HG02885 (cell line): ENCODE results near the gene GALR2.
A peak's percentile ranks its signal among the peaks of the same experiment; 100 is the strongest.
"Not testable (repeated sequence)": the region's sequence is repeated elsewhere in the genome, so short reads cannot be mapped to it uniquely, and the experiment has no call there.

Experiments used
- ATAC-seq: cut with Tn5 transposase; IDR thresholded peaks from one replicate; pipeline ENCODE4 v1.9.1; 2021; ENCODE audit warnings: mild to moderate bottlenecking; ENCODE audit not compliant: unreplicated experiment, poor library complexity

Gene GALR2

GRCh38 chr17:76049836-76050537 is 24.6 kb upstream of the GALR2 start:
- no peak for ATAC-seq

DNA sequence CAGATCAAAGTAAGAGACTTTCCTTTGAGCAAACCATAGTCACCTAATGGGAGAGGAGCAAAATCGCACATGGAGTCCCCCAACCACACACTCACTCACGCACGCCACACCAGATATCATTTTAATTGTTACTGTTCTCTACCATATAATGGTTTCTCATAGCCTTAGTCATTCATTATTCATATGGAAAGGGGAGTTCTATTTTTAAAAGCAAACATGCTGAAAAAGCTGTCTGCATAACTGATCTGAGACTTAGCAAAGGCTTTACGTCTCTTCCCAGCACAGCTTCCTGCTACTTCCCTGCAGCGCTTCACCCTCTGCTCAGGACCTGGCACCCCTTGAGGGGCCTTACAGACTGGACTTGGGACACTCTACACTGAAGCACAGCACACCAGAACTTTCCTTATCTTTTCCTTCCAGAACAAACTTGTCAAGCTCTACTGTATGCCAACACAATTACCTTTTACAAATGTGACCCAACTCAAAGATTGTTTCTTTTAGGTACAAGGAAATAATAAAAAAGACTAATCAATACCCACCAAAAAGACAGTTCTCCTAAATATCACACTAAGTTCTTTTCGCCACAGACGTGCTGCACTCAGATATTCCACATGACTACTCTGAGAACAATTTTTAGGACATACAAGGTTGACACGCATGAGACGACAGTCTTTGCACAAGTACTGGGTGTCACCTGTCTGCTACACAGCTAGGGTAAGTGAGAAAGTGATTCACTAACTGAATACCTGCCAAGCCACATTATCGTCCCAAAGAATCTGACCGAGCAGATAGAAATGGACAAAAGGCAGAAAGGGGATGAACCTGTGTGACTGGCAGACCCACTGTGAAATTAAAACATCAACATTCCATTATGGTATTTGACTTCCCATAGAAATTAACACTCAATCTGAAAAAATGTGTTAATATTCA is 23.8 kb upstream of the GALR2 start:
- ATAC-seq = no peak

DNA sequence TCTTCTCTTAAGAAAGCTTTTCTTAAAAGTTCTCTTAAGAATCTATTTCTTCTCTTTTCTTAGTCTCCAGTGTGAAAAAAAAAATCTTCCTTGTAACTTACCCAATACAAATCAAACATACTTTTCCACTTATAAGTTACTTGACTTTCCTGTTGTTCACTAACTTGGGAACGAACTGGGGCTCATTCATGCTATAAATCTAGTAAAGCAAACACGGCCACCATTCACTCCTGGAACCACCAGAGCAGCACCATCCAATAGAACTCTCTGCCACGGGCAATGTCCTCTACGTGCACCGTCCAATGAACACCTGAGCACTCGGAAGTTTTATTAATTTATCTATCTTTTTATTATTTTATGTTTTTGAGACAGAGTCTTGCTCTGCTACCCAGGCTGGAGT is 23.0 kb upstream of the GALR2 start:
- no peak for ATAC-seq

- no peak for ATAC-seq
Observed at GRCh38 chr17:76053246-76054111, 21.1 kb upstream of the GALR2 start.

DNA sequence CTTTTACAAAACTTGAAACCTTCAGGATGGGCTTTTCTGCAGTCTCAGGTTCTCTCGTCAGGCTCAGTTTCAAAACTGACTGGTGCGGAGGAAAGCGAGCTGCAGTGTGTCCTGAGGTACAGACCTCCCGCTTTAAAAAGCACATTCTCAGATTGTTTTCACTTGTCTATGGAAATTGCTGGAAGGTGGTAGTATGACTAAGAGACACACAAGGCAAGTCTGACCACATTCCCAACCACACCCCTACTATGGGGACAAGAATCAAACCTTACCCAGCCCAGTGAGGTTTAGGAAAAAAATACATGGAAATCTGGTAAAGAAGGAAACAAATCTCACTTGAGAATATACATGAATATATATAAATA is 20.5 kb upstream of the GALR2 start:
- no peak for ATAC-seq

DNA sequence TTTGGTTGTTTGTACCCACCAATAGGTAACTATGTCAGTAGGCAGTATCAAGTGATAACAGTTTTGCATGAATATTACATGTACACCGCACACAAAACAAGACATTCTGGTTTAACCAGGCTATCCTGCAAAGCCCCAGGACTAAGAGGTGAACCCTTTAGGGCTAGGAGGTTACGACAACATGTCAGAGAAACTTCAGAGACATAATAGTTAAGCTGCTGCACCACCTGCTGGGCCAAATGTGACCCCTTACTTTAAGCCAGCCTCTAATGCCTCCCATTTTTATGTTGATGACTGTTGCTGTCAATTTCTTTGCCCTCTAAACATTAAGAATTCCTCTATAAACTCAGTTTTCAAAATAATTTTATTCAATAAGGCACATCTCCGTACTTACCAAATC is 17.7 kb upstream of the GALR2 start:
- ATAC-seq = no peak

DNA sequence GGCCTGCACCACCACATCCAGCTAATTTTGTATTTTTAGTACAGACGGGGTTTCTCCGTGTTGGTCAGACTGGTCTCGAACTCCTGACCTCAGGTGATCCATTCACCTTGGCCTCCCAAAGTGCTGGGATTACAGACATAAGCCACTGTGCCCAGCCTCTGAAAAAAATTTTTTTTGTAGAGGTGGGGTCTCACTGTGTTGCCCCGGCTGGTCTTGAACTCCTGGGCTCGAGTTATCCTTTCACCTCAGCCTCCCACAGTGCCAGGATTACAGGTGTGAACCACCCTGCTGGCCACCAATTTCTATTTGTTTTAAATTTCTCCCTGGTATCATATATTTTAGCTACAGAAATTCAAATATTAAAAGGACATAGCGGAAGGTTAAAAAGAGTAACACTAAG is 16.3 kb upstream of the GALR2 start:
- not testable (repeated sequence) for ATAC-seq

- ATAC-seq = peak; percentile 56
Observed at GRCh38 chr17:76063875-76064546, 10.6 kb upstream of the GALR2 start.

GRCh38 chr17:76065775-76066174 is 8.8 kb upstream of the GALR2 start:
- no peak for ATAC-seq

DNA sequence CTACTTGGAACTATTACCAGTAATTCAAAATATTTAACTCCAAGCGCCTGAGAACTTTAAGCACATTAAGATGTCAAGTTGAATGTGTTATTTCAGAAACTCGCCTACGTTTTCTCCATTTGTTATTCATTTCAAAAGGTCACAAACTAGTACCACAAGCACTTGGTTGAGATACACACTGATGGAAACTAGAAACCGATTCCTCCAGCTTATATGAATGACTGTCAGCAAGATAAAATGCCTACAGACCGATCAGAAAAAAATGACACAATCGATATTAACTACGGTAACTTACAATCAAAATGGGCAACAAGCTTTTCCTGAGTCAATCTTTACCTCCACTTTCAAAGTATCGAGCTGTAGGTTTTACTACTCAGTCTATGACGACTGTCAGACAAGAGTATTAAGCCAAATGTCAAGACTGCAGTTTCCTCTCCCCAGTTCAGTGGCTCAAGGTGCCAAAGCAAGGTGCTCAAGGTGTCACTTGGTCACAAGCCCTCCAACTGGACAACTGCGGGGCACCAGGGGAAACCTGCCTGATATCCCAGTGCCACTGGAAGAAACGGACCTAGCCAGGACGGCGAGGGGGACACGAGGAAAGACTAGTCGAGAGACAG is 2.9 kb upstream of the GALR2 start:
- no peak for ATAC-seq

- ATAC-seq = peak; percentile 96
Observed at GRCh38 chr17:76072148-76072858, 2.3 kb upstream of the GALR2 start, which contains the start of gene SRP68. Gene SRP68, minus strand, starts transcription at chr17:76072517. Its CDS starts 26 bp downstream, at chr17:76072491.

DNA sequence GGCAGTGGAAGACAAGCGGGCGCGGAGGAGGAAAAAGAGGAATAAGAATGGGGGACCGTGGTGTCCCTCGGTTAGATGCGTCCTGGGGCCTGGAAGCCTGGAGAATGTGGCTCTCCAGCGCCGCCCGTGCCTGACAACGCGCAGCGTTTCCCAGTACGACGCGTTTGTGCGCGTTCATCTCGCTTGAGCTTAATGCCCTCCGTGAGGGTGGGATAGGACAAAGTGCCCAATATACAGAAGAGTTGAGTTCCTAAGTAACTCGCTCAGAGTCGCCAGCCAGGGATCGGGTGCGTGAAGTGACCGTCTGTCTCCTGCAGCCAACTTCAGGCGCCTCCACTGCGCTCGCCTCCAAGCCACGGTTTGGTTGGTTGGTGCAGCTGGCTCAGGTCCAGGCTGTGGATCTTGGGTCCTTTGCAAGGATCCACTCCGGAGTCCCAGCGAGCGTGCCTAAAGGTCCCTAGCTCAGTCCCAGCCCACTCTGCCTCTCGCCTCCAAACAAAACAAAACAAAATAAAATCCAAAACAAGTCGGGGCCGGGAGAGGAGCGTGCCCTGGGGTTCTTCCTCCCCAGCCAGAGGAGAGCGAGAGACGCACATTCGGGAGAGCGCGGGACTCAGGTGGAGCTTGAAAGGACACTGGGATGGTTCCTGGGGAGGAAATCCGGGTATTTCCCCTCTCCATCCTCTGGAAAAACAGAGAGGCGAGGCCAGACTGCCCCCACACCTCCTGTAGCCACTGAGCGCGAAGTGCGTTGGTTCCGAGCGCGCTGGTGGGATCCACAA is 974 bp downstream of the GALR2 start:
- ATAC-seq = no peak

GRCh38 chr17:76076146-76076764 is 1.7 kb downstream of the GALR2 start:
- ATAC-seq = no peak

GRCh38 chr17:76076765-76077583 is 2.4 kb downstream of the GALR2 start:
- no peak for ATAC-seq

GRCh38 chr17:76077584-76078110 is 3.1 kb downstream of the GALR2 start:
- ATAC-seq = no peak

GRCh38 chr17:76078370-76078769 is 3.8 kb downstream of the GALR2 start:
- ATAC-seq = not testable (repeated sequence)
